K562 (cell line): ENCODE measurements around the gene CIART. TPM values are rescaled to one million over a fixed set of nuclear protein-coding genes. Genes with fewer than 3 reads are reported as not detected.

ENCODE experiments used
- ARID3B ChIP-seq: fragments of 250-450 bp; sonication (Bioruptor Pico); IDR thresholded peaks from 2 replicates; pipeline ENCODE4 v1.4.0; 2020; ENCODE audit warnings: borderline replicate concordance
- CREB3L1 ChIP-seq: fragments of 450-650 bp; IDR thresholded peaks from 2 replicates; pipeline ENCODE4 v1.6.1; 2014; ENCODE audit warnings: low read depth, mild to moderate bottlenecking, moderate library complexity, borderline replicate concordance
- HMBOX1 ChIP-seq: sonication (generic); IDR thresholded peaks from 2 replicates; pipeline ENCODE4 v1.6.1; 2016
- NCOA2 ChIP-seq, 2 experiments: fragments of 450-650 bp; IDR thresholded peaks; 2 replicates each; pipeline ENCODE4 v1.6.1; 2018; ENCODE audit warnings: mild to moderate bottlenecking in 2 of 2, moderate library complexity in 1 of 2; ENCODE audit not compliant: partially characterized antibody in 2 of 2
- POU5F1 ChIP-seq: fragments of 150-350 bp; IDR thresholded peaks from 2 replicates; pipeline ENCODE4 v1.6.1; 2014; ENCODE audit warnings: borderline replicate concordance, low read length, low read depth, mild to moderate bottlenecking; ENCODE audit not compliant: partially characterized antibody
- PRPF4 ChIP-seq: fragments of 200-400 bp; formaldehyde crosslinking; IDR thresholded peaks from one replicate; pipeline ENCODE4 v1.6.1; 2017; ENCODE audit warnings: low read length, low read depth, mild to moderate bottlenecking; ENCODE audit not compliant: insufficient read depth, poor library complexity, severe bottlenecking
- RCOR1 ChIP-seq, 2 experiments: IDR thresholded peaks; 2 replicates each; pipeline ENCODE4 v1.6.1; 2012; ENCODE audit warnings: low read depth in 2 of 2, low read length in 2 of 2, borderline replicate concordance in 1 of 2, improper control_type of control experiment in 1 of 2
- SMARCA5 ChIP-seq: fragments of 450-650 bp; IDR thresholded peaks from 2 replicates; pipeline ENCODE4 v1.6.1; 2016
- SNIP1 ChIP-seq: fragments of 450-650 bp; IDR thresholded peaks from 2 replicates; pipeline ENCODE4 v1.7.1; 2017; ENCODE audit warnings: low read depth, mild to moderate bottlenecking
- STAT5A ChIP-seq: IDR thresholded peaks from 2 replicates; pipeline ENCODE4 v1.6.1; 2012; ENCODE audit warnings: low read length, inconsistent platforms, borderline replicate concordance
- ZBTB49 ChIP-seq: sonication (generic); formaldehyde crosslinking; IDR thresholded peaks from 2 replicates; pipeline ENCODE4 v1.8.0; 2022; ENCODE audit warnings: missing genetic modification reagents, mild to moderate bottlenecking, borderline replicate concordance
- ZNF165 ChIP-seq: fragments of 250-450 bp; sonication (Bioruptor Pico); IDR thresholded peaks from 2 replicates; pipeline ENCODE4 v1.4.0; 2020; ENCODE audit warnings: borderline replicate concordance
- ZNF253 ChIP-seq: fragments of 250-450 bp; sonication (Bioruptor Pico); conservative IDR thresholded peaks from 2 replicates; pipeline ENCODE4 v1.6.1; 2021; ENCODE audit warnings: mild to moderate bottlenecking
- ZZZ3 ChIP-seq: fragments of 450-650 bp; IDR thresholded peaks from 2 replicates; pipeline ENCODE4 v1.6.1; 2016; ENCODE audit warnings: antibody characterized with exemption, mild to moderate bottlenecking, moderate library complexity
- polyA plus RNA-seq, 8 experiments: library from polyadenylated mRNA; depleted of rRNA in 4 of 8; stranded (reverse) in 5 of 8; unstranded in 3 of 8; fragments of >200 nt; fragmentation: Nextera tagmentation in 2 of 8; fragmentation: Illumina TruSeq in 1 of 8; extraction: Ambion mirVana in 2 of 8; extraction: Trizol in 1 of 8; gene quantifications; 2 replicates each; pipeline versions ENCODE4 v1.2.1 to v1.2.3, GENCODE V29; 2011 to 2014; ENCODE audit warnings: inconsistent platforms in 1 of 8, missing spikeins in 1 of 8
- total RNA-seq, 7 experiments: library from RNA; depleted of rRNA in 6 of 7; stranded (reverse); fragments of >200 nt in 6 of 7; fragmentation: Illumina TruSeq in 2 of 7; extraction: Trizol in 2 of 7; gene quantifications; 2 replicates each; pipeline versions ENCODE4 v1.2.1 to v1.2.3, GENCODE V29; 2011 to 2021; ENCODE audit warnings: low replicate concordance in 1 of 7
- TF ChIP-seq, protein P1 (sequence below): sonication (generic); formaldehyde crosslinking; IDR thresholded peaks from 2 replicates; pipeline ENCODE4 v1.8.0; 2022; ENCODE audit warnings: missing genetic modification reagents, mild to moderate bottlenecking, moderate library complexity, borderline replicate concordance
- TF ChIP-seq, protein P2 (sequence below): sonication (generic); formaldehyde crosslinking; IDR thresholded peaks from 2 replicates; pipeline ENCODE4 v1.8.0; 2022; ENCODE audit warnings: mild to moderate bottlenecking, low read depth, missing genetic modification reagents

The CIART gene
- total and polyA plus RNA-seq, 9 of the 15 experiments (the other 6 are each of a cell fraction or from before 2014, with no cell fraction given), result 0.07 to 0.35 (median 0.19) TPM; not detected in 2

GRCh38 chr1:150268705-150269403 lies 13.5 kb upstream of the CIART start, which contains the start of gene APH1A (continued):
- TF ChIP-seq RCOR1 (IDR thresholded peaks at IDR 0.05; ENCODE audit: borderline replicate concordance in 1 of 2, low read depth in 2 of 2, low read length in 2 of 2) (peak in 1 of 2 experiments; percentile 68; a peak in 2 of 4 replicates), ARID3B (no peak), STAT5A (no peak), POU5F1 (peak; percentile 87), SMARCA5 (no peak), CREB3L1 (peak; percentile 76), PRPF4 (no peak), ZBTB49 (no peak), SNIP1 (no peak), NCOA2 (IDR thresholded peaks at IDR 0.05; ENCODE audit: partially characterized antibody in 2 of 2) (no peak), ZNF165 (CRISPR knock-in tag) (no peak), HMBOX1 (no peak), ZZZ3 (no peak), ZNF253 (no peak)
- TF ChIP-seq, protein P1, sequence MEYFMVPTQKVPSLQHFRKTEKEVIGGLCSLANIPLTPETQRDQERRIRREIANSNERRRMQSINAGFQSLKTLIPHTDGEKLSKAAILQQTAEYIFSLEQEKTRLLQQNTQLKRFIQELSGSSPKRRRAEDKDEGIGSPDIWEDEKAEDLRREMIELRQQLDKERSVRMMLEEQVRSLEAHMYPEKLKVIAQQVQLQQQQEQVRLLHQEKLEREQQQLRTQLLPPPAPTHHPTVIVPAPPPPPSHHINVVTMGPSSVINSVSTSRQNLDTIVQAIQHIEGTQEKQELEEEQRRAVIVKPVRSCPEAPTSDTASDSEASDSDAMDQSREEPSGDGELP, result peak; percentile 88
- TF ChIP-seq, protein P2, sequence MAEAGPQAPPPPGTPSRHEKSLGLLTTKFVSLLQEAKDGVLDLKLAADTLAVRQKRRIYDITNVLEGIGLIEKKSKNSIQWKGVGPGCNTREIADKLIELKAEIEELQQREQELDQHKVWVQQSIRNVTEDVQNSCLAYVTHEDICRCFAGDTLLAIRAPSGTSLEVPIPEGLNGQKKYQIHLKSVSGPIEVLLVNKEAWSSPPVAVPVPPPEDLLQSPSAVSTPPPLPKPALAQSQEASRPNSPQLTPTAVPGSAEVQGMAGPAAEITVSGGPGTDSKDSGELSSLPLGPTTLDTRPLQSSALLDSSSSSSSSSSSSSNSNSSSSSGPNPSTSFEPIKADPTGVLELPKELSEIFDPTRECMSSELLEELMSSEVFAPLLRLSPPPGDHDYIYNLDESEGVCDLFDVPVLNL, result no peak
